Endodermal cell (in vitro differentiated cells): ENCODE data around the gene SMAD7. TPM values are rescaled to one million over a fixed set of nuclear protein-coding genes. Genes with fewer than 3 reads are reported as not detected.

ENCODE experiments used
- DNase-seq: peaks from one replicate; pipeline ENCODE4 v3.0.0-alpha.2; 2017
- H3K27ac ChIP-seq: 2 replicates; pipeline ENCODE4 v1.5.1; 2013; ENCODE audit warnings: mild to moderate bottlenecking, low read depth, low read length, moderate library complexity
- H3K27me3 ChIP-seq: 2 replicates; pipeline ENCODE4 v1.6.1; 2013; ENCODE audit warnings: mild to moderate bottlenecking, low read length, moderate library complexity; ENCODE audit not compliant: insufficient read depth, control insufficient read depth, poor library complexity, severe bottlenecking
- H3K36me3 ChIP-seq: 2 replicates; pipeline ENCODE4 v1.7.0; 2013; ENCODE audit warnings: mild to moderate bottlenecking, low read length, moderate library complexity; ENCODE audit not compliant: control insufficient read depth, insufficient read depth
- H3K4me1 ChIP-seq: one replicate; pipeline ENCODE4 v1.7.0; 2013; ENCODE audit warnings: low read length; ENCODE audit not compliant: control insufficient read depth, insufficient read depth
- H3K4me3 ChIP-seq: 2 replicates; pipeline ENCODE4 v1.5.1; 2013; ENCODE audit warnings: mild to moderate bottlenecking, low read length, moderate library complexity
- H3K9ac ChIP-seq: 2 replicates; pipeline ENCODE4 v1.6.1; 2013; ENCODE audit warnings: mild to moderate bottlenecking, low read length, moderate library complexity; ENCODE audit not compliant: poor library complexity, severe bottlenecking; ENCODE audit errors: extremely low read depth
- H3K9me3 ChIP-seq: 2 replicates; pipeline ENCODE4 v1.6.1; 2013; ENCODE audit warnings: mild to moderate bottlenecking, low read length, moderate library complexity; ENCODE audit not compliant: control insufficient read depth
- H3K27ac Mint-ChIP-seq: 2 replicates; pipeline ENCODE4 v1.8.0; 2020; ENCODE audit warnings: mixed read lengths
- H3K27me3 Mint-ChIP-seq: 2 replicates; pipeline ENCODE4 v1.8.0; 2021; ENCODE audit warnings: mild to moderate bottlenecking, mixed read lengths; ENCODE audit not compliant: insufficient read depth
- H3K36me3 Mint-ChIP-seq: 2 replicates; pipeline ENCODE4 v1.8.0; 2020; ENCODE audit warnings: low read depth, mixed read lengths
- H3K4me1 Mint-ChIP-seq: 2 replicates; pipeline ENCODE4 v1.8.0; 2020; ENCODE audit warnings: mixed read lengths
- H3K4me3 Mint-ChIP-seq: 2 replicates; pipeline ENCODE4 v1.8.0; 2020; ENCODE audit warnings: mild to moderate bottlenecking, moderate library complexity, mixed read lengths
- H3K9me3 Mint-ChIP-seq: 2 replicates; pipeline ENCODE4 v1.8.0; 2020; ENCODE audit warnings: mild to moderate bottlenecking, mixed read lengths
- CTCF ChIP-seq: fragments of 200-600 bp; sonication (generic); conservative IDR thresholded peaks from 2 replicates; pipeline ENCODE4 v1.5.0; 2021; ENCODE audit warnings: antibody characterized with exemption, mild to moderate bottlenecking
- WGBS, 2 experiments: methylation state at CpG; one replicate each; pipeline versions ENCODE4 v1.1.5 to v1.1.7; 2013; ENCODE audit warnings: missing lambda C conversion rate in 2 of 2, mixed read lengths in 1 of 2; ENCODE audit not compliant: insufficient coverage in 1 of 2, insufficient read length in 1 of 2; 5-methylcytosine and 5-hydroxymethylcytosine counted together
- total RNA-seq, 2 donors: library from RNA; stranded (reverse); fragmentation: NEBNext Ultra II Directional in 1 of 2; extraction: Animal tissue kit (Norgen Biotek cat#: 25700) in 1 of 2; gene quantifications; 2 replicates in 1 of 2; 3 replicates in 1 of 2; pipeline ENCODE4 v1.2.1, GENCODE V29; 2021

The SMAD7 gene
- total RNA-seq, 2 donors from 2014 or later: 52.4 to 67.4 TPM

DNA sequence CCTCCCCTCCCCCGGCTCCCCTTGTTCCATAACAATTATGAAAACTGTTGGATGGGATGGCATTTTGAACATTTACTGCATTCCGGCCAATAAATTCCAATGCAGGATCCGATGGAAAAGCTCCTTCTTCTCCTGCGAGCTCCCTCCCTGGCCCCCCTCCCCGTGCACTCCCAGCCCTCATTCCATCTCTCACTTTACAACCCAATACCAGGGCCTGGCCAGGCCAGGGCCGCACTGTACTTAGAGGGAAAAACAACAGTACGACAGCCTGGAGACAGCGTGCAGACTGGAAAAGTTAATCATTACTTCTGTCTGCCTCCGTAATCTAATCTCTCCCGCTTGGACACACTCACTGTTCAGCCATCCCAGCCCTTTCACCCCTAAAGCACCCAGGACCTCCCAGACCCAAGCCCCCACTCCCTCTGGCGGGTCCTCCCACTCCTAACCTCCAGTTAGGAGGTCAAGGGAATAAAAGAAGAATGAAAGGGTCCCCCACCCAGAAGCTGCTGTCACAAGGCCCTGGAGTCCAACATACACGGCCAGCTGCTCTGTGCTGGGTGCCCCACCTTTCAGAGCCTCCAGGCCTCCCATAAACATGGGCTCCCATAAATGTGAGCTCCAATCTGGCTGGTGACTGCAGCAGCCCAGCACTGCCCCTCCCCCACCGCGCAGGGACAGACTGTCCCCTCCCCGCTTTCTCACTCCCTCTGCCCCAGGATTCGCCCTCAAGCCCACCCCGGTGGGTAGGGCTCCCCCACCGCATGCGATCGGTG lies 20.6 kb downstream of the SMAD7 start:
- 64 to 66% methylated on average over 16 to 20 of the region's 20 CpGs for WGBS, 2 experiments
- no peaks in the 10 kb centered on the region for H3K9me3 Mint-ChIP-seq
- no peak for DNase-seq
- Histone ChIP-seq H3K9me3 (no peaks in the 10 kb centered on the region), H3K27ac (peak overlapping the region; percentile 82), H3K9ac (no peak overlapping the region), H3K4me3 (peak overlapping the region; percentile 30), H3K27me3 (no peaks in the 10 kb centered on the region), H3K4me1 (peaks cover 68% of the 10 kb centered on the region), H3K36me3 (peaks cover 79% of the 10 kb centered on the region)
- peak overlapping the region; percentile 38 for H3K4me3 Mint-ChIP-seq
- no peak for TF ChIP-seq CTCF
- peaks cover 51% of the 10 kb centered on the region for H3K36me3 Mint-ChIP-seq
- peak overlapping the region; percentile 90 for H3K27ac Mint-ChIP-seq
- H3K27me3 Mint-ChIP-seq: no peaks in the 10 kb centered on the region
- peaks cover 91% of the 10 kb centered on the region for H3K4me1 Mint-ChIP-seq

- Histone ChIP-seq H3K27me3 (no peaks in the 10 kb centered on the region), H3K27ac (peak overlapping the region; percentile 82), H3K4me3 (no peak overlapping the region), H3K4me1 (peaks cover 61% of the 10 kb centered on the region), H3K9ac (no peak overlapping the region), H3K36me3 (peaks cover 80% of the 10 kb centered on the region), H3K9me3 (no peaks in the 10 kb centered on the region)
- no peak for TF ChIP-seq CTCF
- peak overlapping the region; percentile 17 for H3K4me3 Mint-ChIP-seq
- H3K27me3 Mint-ChIP-seq: no peaks in the 10 kb centered on the region
- DNase-seq: no peak
- 83% methylated on average over 2 of the region's 2 CpGs; no CpG with 5 or more reads in 1 of the 2 experiments for WGBS, 2 experiments
- peak overlapping the region; percentile 90 for H3K27ac Mint-ChIP-seq
- no peaks in the 10 kb centered on the region for H3K9me3 Mint-ChIP-seq
- peaks cover 90% of the 10 kb centered on the region for H3K4me1 Mint-ChIP-seq
- H3K36me3 Mint-ChIP-seq: peaks cover 53% of the 10 kb centered on the region
These were observed 21.6 kb downstream of the SMAD7 start for GRCh38 chr18:48929212-48929612.

GRCh38 chr18:48928787-48929186 lies 22.0 kb downstream of the SMAD7 start:
- Histone ChIP-seq H3K27me3 (no peaks in the 10 kb centered on the region), H3K9ac (no peak overlapping the region), H3K9me3 (no peaks in the 10 kb centered on the region), H3K4me1 (peaks cover 57% of the 10 kb centered on the region), H3K4me3 (no peak overlapping the region), H3K36me3 (peaks cover 77% of the 10 kb centered on the region), H3K27ac (peak overlapping the region; percentile 82)
- H3K9me3 Mint-ChIP-seq: no peaks in the 10 kb centered on the region
- peak overlapping the region; percentile 17 for H3K4me3 Mint-ChIP-seq
- H3K27ac Mint-ChIP-seq: peak overlapping the region; percentile 90
- WGBS, 2 experiments: 70 to 79% methylated on average over 3 to 9 of the region's 9 CpGs
- peaks cover 53% of the 10 kb centered on the region for H3K36me3 Mint-ChIP-seq
- TF ChIP-seq CTCF: no peak
- no peaks in the 10 kb centered on the region for H3K27me3 Mint-ChIP-seq
- DNase-seq: no peak
- H3K4me1 Mint-ChIP-seq: peaks cover 87% of the 10 kb centered on the region
